Erythroblast (primary cell): ENCODE measurements around the gene ACE.

Experiments used
- GATA1 ChIP-seq: IDR thresholded peaks from 2 replicates; pipeline ENCODE4 v1.6.1; 2011; ENCODE audit warnings: low read depth, mild to moderate bottlenecking, control low read depth, low read length, moderate library complexity
- POLR2A ChIP-seq: IDR thresholded peaks from 2 replicates; pipeline ENCODE4 v1.6.1; 2011; ENCODE audit warnings: mild to moderate bottlenecking, low read length

DNA sequence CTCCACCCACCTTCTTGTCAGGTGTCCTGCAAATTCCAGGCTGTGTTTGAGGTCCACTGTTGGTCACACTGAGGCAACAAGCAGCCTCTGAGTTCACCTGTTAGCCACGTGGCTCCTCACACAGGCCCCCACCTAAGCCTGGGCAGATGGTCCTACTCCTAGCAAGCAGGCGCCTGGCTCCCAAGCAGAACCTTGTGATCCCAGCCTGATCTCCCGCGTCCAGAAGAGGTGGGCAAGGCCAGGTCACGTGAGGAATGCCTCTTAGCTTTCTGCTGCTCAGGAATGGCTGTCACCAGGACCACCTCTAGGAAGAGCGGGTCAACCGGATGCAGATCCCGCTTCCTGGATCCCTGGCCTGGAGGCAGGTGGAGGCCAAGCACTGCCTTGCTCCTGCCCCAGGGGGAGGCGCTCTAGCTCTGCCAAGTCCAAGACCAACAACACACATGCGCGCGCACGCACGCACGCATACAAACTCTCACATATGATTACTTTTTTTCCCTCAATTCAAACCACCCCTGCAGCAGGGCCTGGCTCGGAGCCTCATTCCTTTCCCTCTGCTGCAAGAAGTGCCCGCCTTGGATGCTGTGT, 40.2 kb upstream of the ACE start:
- no peak for TF ChIP-seq POLR2A
- no peak for TF ChIP-seq GATA1
